BLaER1 treated with 17β-estradiol and CSF1 and Interleukin-3, amounts not matched to agents 10 nM and 100 nM (cell line): ENCODE results near the gene NCK2.

Source experiments
- H3K27ac ChIP-seq, 11 experiments: shearing (Covaris generic); formaldehyde crosslinking; 2 replicates each; pipeline ENCODE4 v1.8.1; 2022
- H3K27me3 ChIP-seq, 11 experiments: shearing (Covaris generic); formaldehyde crosslinking; 2 replicates each; pipeline ENCODE4 v1.8.1; 2022
- H3K36me3 ChIP-seq, 11 experiments: shearing (Covaris generic); formaldehyde crosslinking; 2 replicates each; pipeline ENCODE4 v1.8.1; 2022
- H3K4me1 ChIP-seq, 10 experiments: shearing (Covaris generic); formaldehyde crosslinking; 2 replicates each; pipeline ENCODE4 v1.8.1; 2022
- H3K4me2 ChIP-seq, 11 experiments: shearing (Covaris generic); formaldehyde crosslinking; 2 replicates each; pipeline ENCODE4 v1.8.1; 2022
- H3K4me3 ChIP-seq, 10 experiments: shearing (Covaris generic); formaldehyde crosslinking; 2 replicates each; pipeline ENCODE4 v1.8.1; 2022
- H3K9ac ChIP-seq, 11 experiments: shearing (Covaris generic); formaldehyde crosslinking; 2 replicates each; pipeline ENCODE4 v1.8.1; 2022
- H3K9me3 ChIP-seq, 11 experiments: shearing (Covaris generic); formaldehyde crosslinking; replicated peaks in 1 of 11; 2 replicates each; pipeline ENCODE4 v1.8.1; 2022
- H4K20me1 ChIP-seq, 11 experiments: shearing (Covaris generic); formaldehyde crosslinking; 2 replicates each; pipeline ENCODE4 v1.8.1; 2022
- Cebpa-rat ChIP-seq, 11 experiments: shearing (Covaris generic); IDR thresholded peaks; 2 replicates each; pipeline ENCODE4 v1.8.1; 2022

NCK2 gene

GRCh38 chr2:105873281-105873680, 128.6 kb downstream of the NCK2 start:
- no peak overlapping the region for H3K4me3 ChIP-seq
- peaks cover 41 to 90% (median 81%) of the 10 kb centered on the region in 11 experiments for H3K36me3 ChIP-seq

GRCh38 chr2:105873721-105874120, 129.0 kb downstream of the NCK2 start:
- TF ChIP-seq Cebpa-rat (IDR thresholded peaks at IDR 0.05) = no peak
- Histone ChIP-seq H3K4me3 (no peak overlapping the region), H3K4me1 (peaks cover 27 to 54% (median 39%) of the 10 kb centered on the region in 10 experiments), H3K27ac (peak overlapping the region in 5 of 11 experiments; percentile 4 to 51 (median 44); a peak in 9 of 22 replicates), H3K9ac (0 out of 22 replicates have a peak overlapping the region, but pooled peaks of 1 of the 11 experiments have one; percentile 14), H3K27me3 (no peaks in the 10 kb centered on the region), H3K4me2 (peak overlapping the region in 10 of 11 experiments; percentile 24 to 83 (median 52); a peak in 16 of 22 replicates), H4K20me1 (peaks cover 30 to 85% (median 65%) of the 10 kb centered on the region in 11 experiments; a peak in 21 of 22 replicates), H3K9me3 (peaks cover 20 to 35% (median 23%) of the 10 kb centered on the region in 11 experiments), H3K36me3 (peaks cover 46 to 90% (median 82%) of the 10 kb centered on the region in 11 experiments)

More at GRCh38 chr2:105873281-105873680, 128.6 kb downstream of the NCK2 start:
- H3K9ac ChIP-seq = 0 out of 22 replicates have a peak overlapping the region, but pooled peaks of 1 of the 11 experiments have one; percentile 14
- H3K4me2 ChIP-seq = peak overlapping the region in 9 of 11 experiments; percentile 33 to 83 (median 60); a peak in 16 of 22 replicates
- no peaks in the 10 kb centered on the region for H3K27me3 ChIP-seq
- H3K9me3 ChIP-seq = peaks cover 15 to 31% (median 18%) of the 10 kb centered on the region in 11 experiments
- peaks cover 33 to 87% (median 70%) of the 10 kb centered on the region in 11 experiments; a peak in 21 of 22 replicates for H4K20me1 ChIP-seq
- peaks cover 29 to 58% (median 43%) of the 10 kb centered on the region in 10 experiments for H3K4me1 ChIP-seq
- no peak for TF ChIP-seq Cebpa-rat (IDR thresholded peaks at IDR 0.05)
- peak overlapping the region in 5 of 11 experiments; percentile 4 to 51 (median 44); a peak in 9 of 22 replicates for H3K27ac ChIP-seq

- Histone ChIP-seq H3K4me1 (peaks cover 21 to 52% (median 34%) of the 10 kb centered on the region in 10 experiments), H3K27me3 (no peaks in the 10 kb centered on the region), H3K4me2 (peak overlapping the region in 4 of 11 experiments; percentile 33 to 83 (median 78); a peak in 2 of 22 replicates), H4K20me1 (peaks cover 23 to 84% (median 58%) of the 10 kb centered on the region in 11 experiments; a peak in 20 of 22 replicates), H3K36me3 (peaks cover 53 to 90% (median 82%) of the 10 kb centered on the region in 11 experiments), H3K4me3 (no peak overlapping the region), H3K27ac (no peak overlapping the region), H3K9me3 (peaks cover 27 to 42% (median 30%) of the 10 kb centered on the region in 11 experiments), H3K9ac (no peak overlapping the region)
- TF ChIP-seq Cebpa-rat (IDR thresholded peaks at IDR 0.05) = no peak
Observed at GRCh38 chr2:105874466-105874865, 129.8 kb downstream of the NCK2 start.

GRCh38 chr2:105875241-105875640, 130.5 kb downstream of the NCK2 start:
- Histone ChIP-seq H3K27me3 (no peaks in the 10 kb centered on the region), H3K36me3 (peaks cover 56 to 90% (median 82%) of the 10 kb centered on the region in 11 experiments), H4K20me1 (peaks cover 16 to 84% (median 52%) of the 10 kb centered on the region in 11 experiments; a peak in 20 of 22 replicates), H3K4me2 (peak overlapping the region in 7 of 11 experiments; percentile 16 to 51 (median 30); a peak in 10 of 22 replicates), H3K27ac (peak overlapping the region in 3 of 11 experiments; percentile 14 to 36 (median 33); a peak in 3 of 22 replicates), H3K9me3 (peaks cover 35 to 50% (median 38%) of the 10 kb centered on the region in 11 experiments), H3K4me3 (no peak overlapping the region), H3K9ac (no peak overlapping the region), H3K4me1 (peaks cover 21 to 47% (median 32%) of the 10 kb centered on the region in 10 experiments)
- no peak for TF ChIP-seq Cebpa-rat (IDR thresholded peaks at IDR 0.05)

GRCh38 chr2:105876191-105876590, 131.5 kb downstream of the NCK2 start:
- no peak overlapping the region for H3K27ac ChIP-seq
- H3K36me3 ChIP-seq = peaks cover 64 to 90% (median 82%) of the 10 kb centered on the region in 11 experiments
- H3K9ac ChIP-seq = no peak overlapping the region
- no peaks in the 10 kb centered on the region for H3K27me3 ChIP-seq
- TF ChIP-seq Cebpa-rat (IDR thresholded peaks at IDR 0.05) = no peak
- peaks cover 21 to 41% (median 32%) of the 10 kb centered on the region in 10 experiments for H3K4me1 ChIP-seq
- no peak overlapping the region for H3K4me3 ChIP-seq
- H3K4me2 ChIP-seq = no peak overlapping the region
- H4K20me1 ChIP-seq = peaks cover 10 to 84% (median 42%) of the 10 kb centered on the region in 11 experiments; a peak in 20 of 22 replicates
- peaks cover 44 to 60% (median 46%) of the 10 kb centered on the region in 11 experiments for H3K9me3 ChIP-seq

- peaks cover 15 to 27% (median 23%) of the 10 kb centered on the region in 10 experiments for H3K4me1 ChIP-seq
- H3K4me3 ChIP-seq = no peak overlapping the region
Observed at GRCh38 chr2:105877945-105878344, 133.2 kb downstream of the NCK2 start.

GRCh38 chr2:105879106-105879802, 134.5 kb downstream of the NCK2 start:
- no peak overlapping the region; a peak in 1 of 20 replicates for H3K4me3 ChIP-seq
- H3K9ac ChIP-seq = no peak overlapping the region
- H3K4me2 ChIP-seq = no peak overlapping the region
- peaks cover 15 to 85% (median 46%) of the 10 kb centered on the region in 11 experiments; a peak in 17 of 22 replicates for H4K20me1 ChIP-seq
- H3K9me3 ChIP-seq = peaks cover 48 to 81% (median 55%) of the 10 kb centered on the region in 11 experiments
- peaks cover 88 to 99% (median 94%) of the 10 kb centered on the region in 11 experiments for H3K36me3 ChIP-seq
- TF ChIP-seq Cebpa-rat (IDR thresholded peaks at IDR 0.05) = no peak
- H3K27me3 ChIP-seq = no peaks in the 10 kb centered on the region
- no peak overlapping the region for H3K27ac ChIP-seq
- H3K4me1 ChIP-seq = peaks cover 2 to 19% (median 13%) of the 10 kb centered on the region in 10 experiments; a peak in 19 of 20 replicates

More at GRCh38 chr2:105877945-105878344, 133.2 kb downstream of the NCK2 start:
- Histone ChIP-seq H3K9ac (no peak overlapping the region), H3K27me3 (no peaks in the 10 kb centered on the region), H3K27ac (no peak overlapping the region), H3K36me3 (peaks cover 77 to 90% (median 85%) of the 10 kb centered on the region in 11 experiments), H3K9me3 (peaks cover 48 to 74% (median 54%) of the 10 kb centered on the region in 11 experiments), H3K4me2 (no peak overlapping the region), H4K20me1 (peaks cover 9 to 85% (median 42%) of the 10 kb centered on the region in 11 experiments; a peak in 18 of 22 replicates)
- TF ChIP-seq Cebpa-rat (IDR thresholded peaks at IDR 0.05) = no peak

- Histone ChIP-seq H3K9me3 (peaks cover 48 to 87% (median 59%) of the 10 kb centered on the region in 11 experiments), H3K4me2 (no peak overlapping the region), H3K27me3 (no peaks in the 10 kb centered on the region), H3K36me3 (peaks cover 93 to 100% (median 99%) of the 10 kb centered on the region in 11 experiments), H3K27ac (no peak overlapping the region), H4K20me1 (peaks cover 13 to 85% (median 49%) of the 10 kb centered on the region in 11 experiments; a peak in 17 of 22 replicates), H3K4me3 (no peak overlapping the region), H3K9ac (no peak overlapping the region), H3K4me1 (peaks cover 0 to 15% (median 8%) of the 10 kb centered on the region in 10 experiments; a peak in 17 of 20 replicates)
- TF ChIP-seq Cebpa-rat (IDR thresholded peaks at IDR 0.05) = no peak
Observed at GRCh38 chr2:105879803-105880300, 135.1 kb downstream of the NCK2 start.
